Measurements from ENCODE around the gene CCL11.

Gene CCL11

GRCh38 chr17:34257986-34258326 is 27.6 kb upstream of the CCL11 start:
- DNase-seq: no peak

- no peak for DNase-seq
These were observed 26.4 kb upstream of the CCL11 start for GRCh38 chr17:34259146-34259545.

GRCh38 chr17:34260861-34261260 is 24.7 kb upstream of the CCL11 start:
- no peak for DNase-seq

GRCh38 chr17:34261568-34262337 is 23.8 kb upstream of the CCL11 start:
- no peak for DNase-seq

- DNase-seq: no peak
These were observed 19.8 kb upstream of the CCL11 start for GRCh38 chr17:34265711-34266110.

- DNase-seq: no peak
These were observed 15.6 kb upstream of the CCL11 start, which contains the start of gene CCL7 for GRCh38 chr17:34269969-34270368. Gene CCL7, plus strand, starts transcription at chr17:34270221. Its CDS starts 70 bp downstream, at chr17:34270291.

GRCh38 chr17:34275881-34276280 is 9.7 kb upstream of the CCL11 start:
- no peak for DNase-seq

- no peak for DNase-seq
These were observed 8.7 kb upstream of the CCL11 start for GRCh38 chr17:34276826-34277225.

GRCh38 chr17:34283571-34283970 is 2.0 kb upstream of the CCL11 start:
- no peak for DNase-seq

GRCh38 chr17:34287875-34288274 is 2.3 kb downstream of the CCL11 start:
- no peak for DNase-seq

- DNase-seq: no peak
These were observed 5.0 kb downstream of the CCL11 start for GRCh38 chr17:34290586-34290985.

GRCh38 chr17:34291721-34292348 is 6.3 kb downstream of the CCL11 start:
- DNase-seq: no peak

- no peak for DNase-seq
These were observed 13.5 kb downstream of the CCL11 start for GRCh38 chr17:34299027-34299426.

GRCh38 chr17:34299956-34300577 is 14.5 kb downstream of the CCL11 start:
- no peak for DNase-seq

- DNase-seq: no peak
These were observed 15.3 kb downstream of the CCL11 start for GRCh38 chr17:34300652-34301370.

- DNase-seq: no peak
These were observed 16.4 kb downstream of the CCL11 start for GRCh38 chr17:34301986-34302385.

GRCh38 chr17:34302636-34303035 is 17.1 kb downstream of the CCL11 start:
- no peak for DNase-seq

- DNase-seq: no peak
These were observed 18.1 kb downstream of the CCL11 start for GRCh38 chr17:34303606-34304005.

GRCh38 chr17:34305061-34305460 is 19.5 kb downstream of the CCL11 start:
- no peak for DNase-seq

GRCh38 chr17:34305606-34306005 is 20.1 kb downstream of the CCL11 start:
- DNase-seq: no peak

GRCh38 chr17:34306466-34306865 is 20.9 kb downstream of the CCL11 start:
- DNase-seq: no peak

GRCh38 chr17:34307110-34307509 is 21.6 kb downstream of the CCL11 start:
- DNase-seq: no peak

GRCh38 chr17:34308371-34308770 is 22.8 kb downstream of the CCL11 start:
- no peak for DNase-seq

- no peak for DNase-seq
These were observed 25.7 kb downstream of the CCL11 start for GRCh38 chr17:34311291-34311690.

Measured in NCI-H2107 (cell line).